HepG2 (cell line): ENCODE measurements around the gene SLC29A3.

Experiments
- CTCF ChIP-seq: sonication (generic); formaldehyde crosslinking; IDR thresholded peaks from 2 replicates; pipeline ENCODE4 v1.5.0; 2020; ENCODE audit warnings: mild to moderate bottlenecking, missing genetic modification reagents, moderate library complexity
- DNMT1 ChIP-seq: sonication (generic); formaldehyde crosslinking; IDR thresholded peaks from 2 replicates; pipeline ENCODE4 v1.5.1; 2020; ENCODE audit warnings: mild to moderate bottlenecking, missing genetic modification reagents
- ELK4 ChIP-seq: sonication (generic); formaldehyde crosslinking; IDR thresholded peaks from 2 replicates; pipeline ENCODE4 v1.9.0; 2021; ENCODE audit warnings: missing genetic modification reagents, borderline replicate concordance
- EP300 ChIP-seq, 3 experiments: sonication (generic) in 1 of 3; formaldehyde crosslinking in 1 of 3; IDR thresholded peaks; 2 replicates each; pipeline versions ENCODE4 v1.5.1 to v1.6.1; 2011 to 2020; ENCODE audit warnings: low read depth in 2 of 3, low read length in 2 of 3, borderline replicate concordance in 1 of 3, improper control_type of control experiment in 1 of 3, mild to moderate bottlenecking in 1 of 3, missing genetic modification reagents in 1 of 3, moderate library complexity in 1 of 3
- ERF ChIP-seq: IDR thresholded peaks from 2 replicates; pipeline ENCODE4 v1.6.1; 2018; ENCODE audit warnings: missing biosample characterization, missing genetic modification reagents
- EZH2 ChIP-seq: conservative IDR thresholded peaks from 2 replicates; pipeline ENCODE4 v1.6.1; 2012; ENCODE audit warnings: mild to moderate bottlenecking, low read depth, low read length, moderate library complexity
- HBP1 ChIP-seq: IDR thresholded peaks from 2 replicates; pipeline ENCODE4 v1.6.1; 2016; ENCODE audit warnings: low read depth, control low read depth
- HDAC2 ChIP-seq: sonication (generic); formaldehyde crosslinking; IDR thresholded peaks from 2 replicates; pipeline ENCODE4 v1.4.0; 2020; ENCODE audit warnings: missing genetic modification reagents
- HOXA7 ChIP-seq: sonication (generic); formaldehyde crosslinking; IDR thresholded peaks from 2 replicates; pipeline ENCODE4 v1.8.1; 2022; ENCODE audit warnings: mild to moderate bottlenecking, missing genetic modification reagents, moderate library complexity
- PCBP1 ChIP-seq: fragments of 200-400 bp; formaldehyde crosslinking; IDR thresholded peaks from 2 replicates; pipeline ENCODE4 v1.6.1; 2017; ENCODE audit warnings: mild to moderate bottlenecking, low read depth, low read length, borderline replicate concordance
- POLR2A ChIP-seq, 2 experiments: IDR thresholded peaks; 2 replicates each; pipeline ENCODE4 v1.6.1; 2011; ENCODE audit warnings: low read depth in 2 of 2, low read length in 2 of 2, mild to moderate bottlenecking in 1 of 2, moderate library complexity in 1 of 2; ENCODE audit not compliant: insufficient read depth in 1 of 2
- U2AF2 ChIP-seq: fragments of 200-400 bp; formaldehyde crosslinking; IDR thresholded peaks from 2 replicates; pipeline ENCODE4 v1.6.1; 2017; ENCODE audit warnings: low read depth, mild to moderate bottlenecking, low read length
- ZBTB34 ChIP-seq: sonication (generic); formaldehyde crosslinking; IDR thresholded peaks from 2 replicates; pipeline ENCODE4 v1.8.0; 2022; ENCODE audit warnings: mild to moderate bottlenecking, missing genetic modification reagents

GRCh38 chr10:71283876-71284275 lies 35.2 kb upstream of the SLC29A3 start:
- TF ChIP-seq ZBTB34 (CRISPR knock-in tag), result no peak
- TF ChIP-seq CTCF (CRISPR knock-in tag), result no peak
- no peak for TF ChIP-seq ERF (CRISPR knock-in tag)
- TF ChIP-seq ELK4 (CRISPR knock-in tag), result no peak
- no peak for TF ChIP-seq EZH2
- TF ChIP-seq HOXA7 (CRISPR knock-in tag), result no peak
- no peak for TF ChIP-seq PCBP1
- TF ChIP-seq HDAC2 (CRISPR knock-in tag), result no peak
- no peak for TF ChIP-seq EP300 (IDR thresholded peaks at IDR 0.05; ENCODE audit: low read depth in 2 of 2, low read length in 2 of 2)
- TF ChIP-seq EP300 (CRISPR knock-in tag; IDR thresholded peaks at IDR 0.05; ENCODE audit: borderline replicate concordance), result no peak
- TF ChIP-seq POLR2A (IDR thresholded peaks at IDR 0.05; ENCODE audit: insufficient read depth in 1 of 2, low read depth in 2 of 2, low read length in 2 of 2), result no peak
- TF ChIP-seq U2AF2, result no peak
- no peak for TF ChIP-seq DNMT1 (CRISPR knock-in tag)
- no peak for TF ChIP-seq HBP1 (CRISPR knock-in tag)
